Subcutaneous abdominal adipose tissue (tissue), 5 donors: Measurements from ENCODE around the gene TAOK3.

ENCODE experiments used
- H3K27ac ChIP-seq: one replicate; pipeline ENCODE4 v1.7.0; 2013; ENCODE audit warnings: low read depth, mild to moderate bottlenecking, inconsistent platforms, low read length, moderate library complexity
- H3K27me3 ChIP-seq, 5 donors: one replicate each; pipeline ENCODE4 v1.7.0; 2013; ENCODE audit warnings: low read length in 5 of 5, inconsistent platforms in 1 of 5; ENCODE audit not compliant: control insufficient read depth in 5 of 5, insufficient read depth in 4 of 5
- H3K36me3 ChIP-seq, 5 donors: one replicate each; pipeline ENCODE4 v1.7.0; 2013; ENCODE audit warnings: low read length in 5 of 5; ENCODE audit not compliant: control insufficient read depth in 5 of 5, insufficient read depth in 5 of 5
- H3K4me1 ChIP-seq, 5 donors: one replicate each; pipeline ENCODE4 v1.7.0; 2013; ENCODE audit warnings: low read length in 5 of 5, mild to moderate bottlenecking in 3 of 5, moderate library complexity in 1 of 5; ENCODE audit not compliant: control insufficient read depth in 5 of 5, insufficient read depth in 5 of 5
- H3K4me3 ChIP-seq, 5 donors: one replicate each; pipeline ENCODE4 v1.7.0; 2013; ENCODE audit warnings: low read length in 5 of 5, low read depth in 1 of 5
- H3K9ac ChIP-seq, 5 donors: one replicate each; pipeline ENCODE4 v1.7.0; 2013; ENCODE audit warnings: low read length in 5 of 5, mild to moderate bottlenecking in 4 of 5, moderate library complexity in 3 of 5
- H3K9me3 ChIP-seq, 5 donors: one replicate each; pipeline ENCODE4 v1.7.0; 2013; ENCODE audit warnings: low read length in 5 of 5; ENCODE audit not compliant: control insufficient read depth in 5 of 5
- donor health status: healthy.
- donor health status: healthy.
- donor health status: healthy.
- donor health status: healthy.
- donor health status: healthy.

Gene TAOK3

DNA sequence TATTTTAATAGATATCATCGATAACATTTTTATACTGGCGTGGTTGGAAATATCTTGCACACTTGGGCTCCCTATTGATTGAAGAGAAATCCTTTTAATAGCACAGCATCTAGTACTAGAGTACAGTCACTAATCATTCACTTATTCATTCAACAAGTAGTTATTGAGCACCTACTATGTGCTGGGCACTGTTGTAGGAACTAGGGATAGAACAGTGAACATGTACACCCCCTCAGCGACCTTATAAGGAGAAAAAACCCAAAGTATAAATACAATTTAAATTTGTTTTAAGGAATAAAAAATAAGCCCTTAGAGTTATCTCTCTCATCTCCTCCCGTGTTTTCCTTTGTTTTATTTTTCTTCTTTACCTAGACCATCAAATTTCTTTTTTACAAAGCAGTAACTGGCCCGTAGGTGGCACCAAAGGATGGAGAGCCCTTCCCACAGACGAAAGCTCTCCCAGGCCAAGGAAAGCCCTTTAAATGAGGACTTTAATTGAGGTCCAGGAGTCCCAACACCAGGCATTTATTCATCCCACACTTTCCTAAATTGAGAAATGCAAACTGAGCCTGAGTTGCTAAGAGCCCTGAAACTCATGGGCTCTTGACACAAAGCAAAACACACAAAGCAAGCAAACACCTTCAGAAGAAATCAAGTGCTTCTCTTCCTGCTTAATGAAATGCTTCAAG lies 207.8 kb downstream of the TAOK3 start:
- Histone ChIP-seq H3K27me3 (no peaks in the 10 kb centered on the region), H3K9me3 (no peaks in the 10 kb centered on the region), H3K27ac (no peak overlapping the region), H3K4me3 (no peak overlapping the region), H3K4me1 (no peaks in the 10 kb centered on the region), H3K36me3 (peaks cover 25 to 58% (median 40%) of the 10 kb centered on the region in 5 donors), H3K9ac (no peak overlapping the region)

DNA sequence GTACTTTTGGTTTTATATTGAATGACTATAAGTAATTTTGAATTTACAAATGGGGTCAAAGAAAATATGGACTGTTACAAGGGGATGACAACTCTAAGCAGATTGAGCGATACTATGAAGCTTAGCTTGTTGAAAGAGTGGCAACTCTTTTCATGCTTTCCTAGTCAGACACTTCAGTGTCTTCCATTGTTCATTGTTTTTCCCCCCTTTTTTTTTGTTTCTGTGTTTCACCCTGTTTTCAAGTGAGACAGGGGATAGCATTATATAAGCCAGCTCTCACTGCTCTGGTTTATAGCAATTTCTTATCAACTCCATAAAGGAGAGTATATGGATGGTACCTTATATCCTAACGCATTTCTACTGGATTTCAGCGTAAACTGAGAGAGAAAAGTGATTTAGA lies 212.2 kb downstream of the TAOK3 start:
- no peak overlapping the region for H3K9ac ChIP-seq
- H3K9me3 ChIP-seq = no peaks in the 10 kb centered on the region
- H3K27ac ChIP-seq = no peak overlapping the region
- H3K4me1 ChIP-seq = no peaks in the 10 kb centered on the region
- H3K36me3 ChIP-seq = peaks cover 34 to 57% (median 46%) of the 10 kb centered on the region in 5 donors
- H3K4me3 ChIP-seq = no peak overlapping the region
- no peaks in the 10 kb centered on the region for H3K27me3 ChIP-seq

- Histone ChIP-seq H3K4me3 (no peak overlapping the region), H3K27ac (no peak overlapping the region), H3K9me3 (no peaks in the 10 kb centered on the region), H3K36me3 (peaks cover 13 to 48% (median 36%) of the 10 kb centered on the region in 5 donors), H3K4me1 (no peaks in the 10 kb centered on the region), H3K9ac (no peak overlapping the region), H3K27me3 (no peaks in the 10 kb centered on the region)
Observed at GRCh38 chr12:118151755-118152154, 221.0 kb downstream of the TAOK3 start.

DNA sequence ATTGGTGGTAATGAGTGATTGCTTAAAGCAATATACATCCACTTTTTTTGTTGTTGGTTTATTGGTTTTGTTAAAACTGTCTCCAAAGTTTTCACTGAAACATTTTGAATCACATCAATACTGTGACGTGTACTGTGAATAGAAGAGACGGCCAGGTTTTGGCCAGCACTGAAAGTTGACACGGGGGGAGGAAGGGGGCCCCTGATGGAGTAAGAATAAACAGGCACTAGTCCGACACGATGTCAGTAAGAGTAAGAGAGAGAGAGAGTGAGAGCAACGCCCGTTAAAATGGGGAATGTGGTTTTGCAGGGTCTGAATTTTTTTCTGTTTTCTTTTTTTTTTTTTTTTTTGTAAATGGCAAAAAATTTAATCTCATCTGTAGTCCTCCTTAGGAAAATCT lies 222.1 kb downstream of the TAOK3 start:
- Histone ChIP-seq H3K27me3 (no peaks in the 10 kb centered on the region), H3K4me3 (no peak overlapping the region), H3K4me1 (no peaks in the 10 kb centered on the region), H3K27ac (no peak overlapping the region), H3K9ac (no peak overlapping the region), H3K36me3 (peaks cover 14 to 58% (median 41%) of the 10 kb centered on the region in 5 donors), H3K9me3 (no peaks in the 10 kb centered on the region)

DNA sequence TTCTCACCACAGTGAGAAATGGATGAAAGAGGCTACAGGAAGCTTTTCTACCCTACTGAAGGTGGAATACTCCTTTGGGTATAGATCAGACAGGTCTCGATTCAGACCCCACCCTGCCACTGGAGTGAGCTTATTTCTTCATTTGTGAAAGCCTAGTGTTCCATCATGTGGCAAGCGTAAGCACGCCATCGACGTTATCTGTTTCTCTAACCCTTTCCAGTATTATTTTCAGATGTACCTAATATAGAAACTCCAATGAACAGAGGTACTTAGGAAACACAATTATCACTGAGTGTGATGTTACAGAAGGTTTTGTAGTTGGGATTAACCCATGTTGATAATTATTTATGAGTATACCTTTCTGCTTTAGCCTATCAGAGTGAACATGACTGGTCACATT lies 224.4 kb downstream of the TAOK3 start:
- Histone ChIP-seq H3K4me1 (no peaks in the 10 kb centered on the region), H3K4me3 (no peak overlapping the region), H3K9ac (no peak overlapping the region), H3K27me3 (no peaks in the 10 kb centered on the region), H3K9me3 (no peaks in the 10 kb centered on the region), H3K36me3 (peaks cover 15 to 79% (median 60%) of the 10 kb centered on the region in 5 donors), H3K27ac (no peak overlapping the region)

DNA sequence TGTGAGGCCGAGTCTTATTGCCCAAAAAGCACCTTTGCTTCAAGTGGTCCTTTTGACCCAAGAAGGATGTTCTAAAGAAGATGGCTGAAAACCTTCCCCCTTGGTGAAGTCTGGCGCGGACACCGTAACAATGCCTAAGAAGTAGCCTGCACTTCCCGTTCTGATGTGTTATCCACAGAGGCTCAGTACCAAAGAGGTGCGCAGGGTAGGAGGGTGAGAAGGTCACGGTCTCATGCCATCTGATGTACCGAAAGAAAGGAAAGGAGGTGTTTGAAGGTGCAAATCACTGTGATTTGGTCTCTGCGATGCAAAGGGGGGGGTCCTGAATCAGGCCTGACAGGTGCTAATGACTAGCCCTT lies 226.9 kb downstream of the TAOK3 start:
- H3K9me3 ChIP-seq = no peaks in the 10 kb centered on the region
- H3K36me3 ChIP-seq = peaks cover 16 to 83% (median 51%) of the 10 kb centered on the region in 5 donors
- no peak overlapping the region for H3K4me3 ChIP-seq
- H3K9ac ChIP-seq = no peak overlapping the region
- H3K4me1 ChIP-seq = no peaks in the 10 kb centered on the region
- no peak overlapping the region for H3K27ac ChIP-seq
- H3K27me3 ChIP-seq = no peaks in the 10 kb centered on the region

DNA sequence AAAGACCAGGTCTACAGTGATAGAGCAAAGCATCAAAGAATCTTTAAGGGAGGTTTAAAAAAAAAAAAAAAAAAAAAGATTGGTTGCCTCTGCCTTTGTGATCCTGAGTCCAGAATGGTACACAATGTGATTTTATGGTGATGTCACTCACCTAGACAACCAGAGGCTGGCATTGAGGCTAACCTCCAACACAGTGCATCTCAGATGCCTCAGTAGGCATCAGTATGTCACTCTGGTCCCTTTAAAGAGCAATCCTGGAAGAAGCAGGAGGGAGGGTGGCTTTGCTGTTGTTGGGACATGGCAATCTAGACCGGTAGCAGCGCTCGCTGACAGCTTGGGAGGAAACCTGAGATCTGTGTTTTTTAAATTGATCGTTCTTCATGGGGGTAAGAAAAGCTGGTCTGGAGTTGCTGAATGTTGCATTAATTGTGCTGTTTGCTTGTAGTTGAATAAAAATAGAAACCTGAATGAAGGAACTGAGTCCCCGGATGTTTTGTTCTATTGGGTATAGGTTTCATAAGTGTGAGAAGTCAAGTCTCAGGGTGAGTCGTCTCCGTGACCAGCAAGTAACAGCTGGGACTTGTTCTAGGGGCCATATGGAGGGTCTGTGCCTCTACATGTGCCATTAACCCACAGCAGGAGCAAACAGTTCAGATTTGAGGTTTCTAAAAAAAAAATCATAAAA lies 227.5 kb downstream of the TAOK3 start:
- H3K4me3 ChIP-seq = no peak overlapping the region
- no peaks in the 10 kb centered on the region for H3K4me1 ChIP-seq
- H3K9ac ChIP-seq = no peak overlapping the region
- no peaks in the 10 kb centered on the region for H3K9me3 ChIP-seq
- H3K36me3 ChIP-seq = peaks cover 16 to 86% (median 55%) of the 10 kb centered on the region in 5 donors
- no peak overlapping the region for H3K27ac ChIP-seq
- no peaks in the 10 kb centered on the region for H3K27me3 ChIP-seq

DNA sequence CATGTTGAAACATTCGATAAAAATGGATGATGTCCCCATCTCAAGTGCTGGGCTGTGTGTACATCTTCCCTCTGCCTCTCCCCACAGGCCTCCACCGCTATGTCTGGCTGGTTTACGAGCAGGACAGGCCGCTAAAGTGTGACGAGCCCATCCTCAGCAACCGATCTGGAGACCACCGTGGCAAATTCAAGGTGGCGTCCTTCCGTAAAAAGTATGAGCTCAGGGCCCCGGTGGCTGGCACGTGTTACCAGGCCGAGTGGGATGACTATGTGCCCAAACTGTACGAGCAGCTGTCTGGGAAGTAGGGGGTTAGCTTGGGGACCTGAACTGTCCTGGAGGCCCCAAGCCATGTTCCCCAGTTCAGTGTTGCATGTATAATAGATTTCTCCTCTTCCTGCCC lies 228.2 kb downstream of the TAOK3 start:
- no peaks in the 10 kb centered on the region for H3K9me3 ChIP-seq
- peaks cover 0 to 2% (median 0%) of the 10 kb centered on the region in 5 donors for H3K4me1 ChIP-seq
- H3K9ac ChIP-seq = no peak overlapping the region
- H3K27me3 ChIP-seq = no peaks in the 10 kb centered on the region
- H3K36me3 ChIP-seq = peaks cover 15 to 90% (median 57%) of the 10 kb centered on the region in 5 donors
- no peak overlapping the region for H3K27ac ChIP-seq
- no peak overlapping the region for H3K4me3 ChIP-seq

DNA sequence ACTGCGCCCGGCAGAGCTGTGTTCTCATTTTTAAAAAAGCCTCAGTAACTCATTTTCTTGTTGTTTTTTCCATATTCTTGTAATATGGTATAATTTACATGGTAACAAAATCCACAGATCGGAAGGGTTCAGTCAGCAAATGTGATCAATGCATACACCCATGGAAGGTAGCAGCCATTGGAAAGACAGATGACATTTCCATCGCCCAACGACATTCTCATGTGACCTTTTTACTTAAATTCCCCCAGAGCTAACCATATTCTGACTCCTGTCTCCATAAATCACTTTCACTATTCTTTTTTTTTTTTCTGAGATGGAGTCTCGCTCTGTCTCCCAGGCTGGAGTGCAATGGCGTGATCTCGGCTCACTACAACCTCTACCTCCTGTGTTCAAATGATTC lies 231.9 kb downstream of the TAOK3 start:
- Histone ChIP-seq H3K9ac (no peak overlapping the region), H3K9me3 (no peaks in the 10 kb centered on the region), H3K36me3 (peaks cover 12 to 76% (median 50%) of the 10 kb centered on the region in 5 donors), H3K27me3 (no peaks in the 10 kb centered on the region), H3K4me1 (peaks cover 1 to 35% (median 22%) of the 10 kb centered on the region in 5 donors), H3K4me3 (no peak overlapping the region), H3K27ac (no peak overlapping the region)

- peaks cover 10 to 43% (median 24%) of the 10 kb centered on the region in 5 donors for H3K36me3 ChIP-seq
- peak overlapping the region; percentile 79 to 94 (median 89) for H3K4me3 ChIP-seq
- H3K9me3 ChIP-seq = no peaks in the 10 kb centered on the region
- peaks cover 1 to 43% (median 27%) of the 10 kb centered on the region in 5 donors for H3K4me1 ChIP-seq
- H3K9ac ChIP-seq = peak overlapping the region; percentile 84 to 98 (median 95)
- H3K27ac ChIP-seq = peak overlapping the region; percentile 79
- H3K27me3 ChIP-seq = no peaks in the 10 kb centered on the region
Observed at GRCh38 chr12:118137148-118137678, 235.5 kb downstream of the TAOK3 start.
